Endodermal cell (in vitro differentiated cells): ENCODE data around the gene MSH3. TPM values are rescaled to one million over a fixed set of nuclear protein-coding genes. Genes with fewer than 3 reads are reported as not detected.
A peak's percentile ranks its signal among the peaks of the same experiment; 100 is the strongest.

Source experiments
- DNase-seq: peaks from one replicate; pipeline ENCODE4 v3.0.0-alpha.2; 2017
- H3K27ac ChIP-seq: 2 replicates; pipeline ENCODE4 v1.5.1; 2013; ENCODE audit warnings: mild to moderate bottlenecking, low read depth, low read length, moderate library complexity
- H3K27me3 ChIP-seq: 2 replicates; pipeline ENCODE4 v1.6.1; 2013; ENCODE audit warnings: mild to moderate bottlenecking, low read length, moderate library complexity; ENCODE audit not compliant: insufficient read depth, control insufficient read depth, poor library complexity, severe bottlenecking
- H3K36me3 ChIP-seq: 2 replicates; pipeline ENCODE4 v1.7.0; 2013; ENCODE audit warnings: mild to moderate bottlenecking, low read length, moderate library complexity; ENCODE audit not compliant: control insufficient read depth, insufficient read depth
- H3K4me1 ChIP-seq: one replicate; pipeline ENCODE4 v1.7.0; 2013; ENCODE audit warnings: low read length; ENCODE audit not compliant: control insufficient read depth, insufficient read depth
- H3K4me3 ChIP-seq: 2 replicates; pipeline ENCODE4 v1.5.1; 2013; ENCODE audit warnings: mild to moderate bottlenecking, low read length, moderate library complexity
- H3K9ac ChIP-seq: 2 replicates; pipeline ENCODE4 v1.6.1; 2013; ENCODE audit warnings: mild to moderate bottlenecking, low read length, moderate library complexity; ENCODE audit not compliant: poor library complexity, severe bottlenecking; ENCODE audit errors: extremely low read depth
- H3K9me3 ChIP-seq: 2 replicates; pipeline ENCODE4 v1.6.1; 2013; ENCODE audit warnings: mild to moderate bottlenecking, low read length, moderate library complexity; ENCODE audit not compliant: control insufficient read depth
- H3K27ac Mint-ChIP-seq: 2 replicates; pipeline ENCODE4 v1.8.0; 2020; ENCODE audit warnings: mixed read lengths
- H3K27me3 Mint-ChIP-seq: 2 replicates; pipeline ENCODE4 v1.8.0; 2021; ENCODE audit warnings: mild to moderate bottlenecking, mixed read lengths; ENCODE audit not compliant: insufficient read depth
- H3K36me3 Mint-ChIP-seq: 2 replicates; pipeline ENCODE4 v1.8.0; 2020; ENCODE audit warnings: low read depth, mixed read lengths
- H3K4me1 Mint-ChIP-seq: 2 replicates; pipeline ENCODE4 v1.8.0; 2020; ENCODE audit warnings: mixed read lengths
- H3K4me3 Mint-ChIP-seq: 2 replicates; pipeline ENCODE4 v1.8.0; 2020; ENCODE audit warnings: mild to moderate bottlenecking, moderate library complexity, mixed read lengths
- H3K9me3 Mint-ChIP-seq: 2 replicates; pipeline ENCODE4 v1.8.0; 2020; ENCODE audit warnings: mild to moderate bottlenecking, mixed read lengths
- WGBS, 2 experiments: methylation state at CpG; one replicate each; pipeline versions ENCODE4 v1.1.5 to v1.1.7; 2013; ENCODE audit warnings: missing lambda C conversion rate in 2 of 2, mixed read lengths in 1 of 2; ENCODE audit not compliant: insufficient coverage in 1 of 2, insufficient read length in 1 of 2; 5-methylcytosine and 5-hydroxymethylcytosine counted together
- total RNA-seq, 2 donors: library from RNA; stranded (reverse); fragmentation: NEBNext Ultra II Directional in 1 of 2; extraction: Animal tissue kit (Norgen Biotek cat#: 25700) in 1 of 2; gene quantifications; 2 replicates in 1 of 2; 3 replicates in 1 of 2; pipeline ENCODE4 v1.2.1, GENCODE V29; 2021
- TF ChIP-seq, protein P1 (sequence below): fragments of 200-600 bp; sonication (generic); conservative IDR thresholded peaks from 2 replicates; pipeline ENCODE4 v1.5.0; 2021; ENCODE audit warnings: antibody characterized with exemption, mild to moderate bottlenecking

MSH3 gene
- total RNA-seq, 2 donors from 2014 or later: 17.3 to 25.2 TPM

- Mint-ChIP-seq H3K9me3 (peaks cover 1% of the 10 kb centered on the region), H3K36me3 (peaks cover 13% of the 10 kb centered on the region), H3K4me3 (peak overlapping the region; percentile 3), H3K27me3 (no peaks in the 10 kb centered on the region), H3K27ac (no peak overlapping the region), H3K4me1 (peaks cover 20% of the 10 kb centered on the region)
- no peak overlapping the region for H3K4me3 ChIP-seq
- no peak overlapping the region for H3K27ac ChIP-seq
- peaks cover 8% of the 10 kb centered on the region for H3K9me3 ChIP-seq
- no peaks in the 10 kb centered on the region for H3K4me1 ChIP-seq
- TF ChIP-seq, protein P1, sequence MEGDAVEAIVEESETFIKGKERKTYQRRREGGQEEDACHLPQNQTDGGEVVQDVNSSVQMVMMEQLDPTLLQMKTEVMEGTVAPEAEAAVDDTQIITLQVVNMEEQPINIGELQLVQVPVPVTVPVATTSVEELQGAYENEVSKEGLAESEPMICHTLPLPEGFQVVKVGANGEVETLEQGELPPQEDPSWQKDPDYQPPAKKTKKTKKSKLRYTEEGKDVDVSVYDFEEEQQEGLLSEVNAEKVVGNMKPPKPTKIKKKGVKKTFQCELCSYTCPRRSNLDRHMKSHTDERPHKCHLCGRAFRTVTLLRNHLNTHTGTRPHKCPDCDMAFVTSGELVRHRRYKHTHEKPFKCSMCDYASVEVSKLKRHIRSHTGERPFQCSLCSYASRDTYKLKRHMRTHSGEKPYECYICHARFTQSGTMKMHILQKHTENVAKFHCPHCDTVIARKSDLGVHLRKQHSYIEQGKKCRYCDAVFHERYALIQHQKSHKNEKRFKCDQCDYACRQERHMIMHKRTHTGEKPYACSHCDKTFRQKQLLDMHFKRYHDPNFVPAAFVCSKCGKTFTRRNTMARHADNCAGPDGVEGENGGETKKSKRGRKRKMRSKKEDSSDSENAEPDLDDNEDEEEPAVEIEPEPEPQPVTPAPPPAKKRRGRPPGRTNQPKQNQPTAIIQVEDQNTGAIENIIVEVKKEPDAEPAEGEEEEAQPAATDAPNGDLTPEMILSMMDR: no peak
- no peaks in the 10 kb centered on the region for H3K27me3 ChIP-seq
- WGBS, 2 experiments: 83 to 91% methylated on average over 2 to 3 of the region's 3 CpGs
- no peak for DNase-seq
- peaks cover 5% of the 10 kb centered on the region for H3K36me3 ChIP-seq
- no peak overlapping the region for H3K9ac ChIP-seq
These were observed 209.3 kb downstream of the MSH3 start for GRCh38 chr5:80863708-80864107.

- Mint-ChIP-seq H3K27ac (no peak overlapping the region), H3K4me3 (peak overlapping the region; percentile 3), H3K27me3 (no peaks in the 10 kb centered on the region), H3K36me3 (peaks cover 13% of the 10 kb centered on the region), H3K4me1 (peaks cover 20% of the 10 kb centered on the region), H3K9me3 (peaks cover 1% of the 10 kb centered on the region)
- Histone ChIP-seq H3K4me3 (no peak overlapping the region), H3K27ac (no peak overlapping the region), H3K9ac (no peak overlapping the region), H3K27me3 (no peaks in the 10 kb centered on the region), H3K4me1 (no peaks in the 10 kb centered on the region), H3K36me3 (peaks cover 5% of the 10 kb centered on the region), H3K9me3 (peaks cover 8% of the 10 kb centered on the region)
- DNase-seq: no peak
- WGBS, 2 experiments: 100% methylated on average over 1 of the region's 1 CpG; no CpG with 5 or more reads in 1 of the 2 experiments
- TF ChIP-seq, protein P1: no peak
These were observed 209.7 kb downstream of the MSH3 start for GRCh38 chr5:80864109-80864508.

DNA sequence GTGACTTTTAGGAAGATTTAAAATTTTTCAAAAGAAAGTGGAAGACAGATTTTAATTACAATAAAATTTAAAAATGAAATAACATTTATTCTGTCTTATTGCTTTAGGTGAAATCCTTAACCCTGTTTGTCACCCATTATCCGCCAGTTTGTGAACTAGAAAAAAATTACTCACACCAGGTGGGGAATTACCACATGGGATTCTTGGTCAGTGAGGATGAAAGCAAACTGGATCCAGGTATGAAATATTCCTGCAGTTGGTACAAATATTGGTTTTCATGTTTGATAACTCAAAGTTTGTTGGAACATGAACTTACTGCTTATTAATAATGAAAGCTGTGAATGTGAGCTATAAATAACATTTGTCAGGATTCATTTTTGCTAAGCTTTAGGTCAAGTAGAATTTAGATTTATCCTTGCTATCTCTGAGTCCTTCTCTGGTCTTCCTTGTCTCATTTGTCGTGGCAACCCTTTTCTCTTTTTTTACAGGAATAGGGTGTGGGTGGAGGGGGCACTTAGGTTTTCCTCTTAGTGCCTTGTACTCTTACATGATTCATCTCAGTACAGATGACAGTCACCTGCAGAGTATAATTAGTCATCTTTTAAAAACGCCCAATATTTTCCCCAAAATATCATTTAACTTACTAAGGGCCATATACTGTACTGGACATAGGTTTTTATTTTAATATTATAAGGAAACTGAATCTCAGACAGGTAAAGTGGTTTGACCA lies 210.4 kb downstream of the MSH3 start:
- Mint-ChIP-seq H3K4me1 (peaks cover 20% of the 10 kb centered on the region), H3K27ac (no peak overlapping the region), H3K9me3 (peaks cover 1% of the 10 kb centered on the region), H3K4me3 (no peak overlapping the region), H3K36me3 (peaks cover 13% of the 10 kb centered on the region), H3K27me3 (no peaks in the 10 kb centered on the region)
- Histone ChIP-seq H3K27me3 (no peaks in the 10 kb centered on the region), H3K9me3 (peaks cover 8% of the 10 kb centered on the region), H3K4me3 (no peak overlapping the region), H3K36me3 (peaks cover 8% of the 10 kb centered on the region), H3K9ac (no peak overlapping the region), H3K4me1 (no peaks in the 10 kb centered on the region), H3K27ac (no peak overlapping the region)
- DNase-seq: no peak
- WGBS, 2 experiments: 90 to 100% methylated on average over 1 to 3 of the region's 3 CpGs
- TF ChIP-seq, protein P1: no peak
